T-helper 2 cell treated with Interferon-gamma antibody and Interleukin-4, amounts not matched to agents 5 μg/mL and 100 μg/mL, for 36 hours (primary cell): Measurements from ENCODE around the gene CPEB3.
"Not testable (repeated sequence)": the region's sequence is repeated elsewhere in the genome, so short reads cannot be mapped to it uniquely, and the experiment has no call there.

Source experiments
- DNase-seq: peaks from one replicate; pipeline ENCODE4 v3.0.0; 2021; ENCODE audit warnings: low spot score
- H3K27ac Mint-ChIP-seq: one replicate; pipeline ENCODE4 v1.8.0; 2021; ENCODE audit warnings: mild to moderate bottlenecking, mixed read lengths
- H3K27me3 Mint-ChIP-seq: one replicate; pipeline ENCODE4 v1.8.0; 2021; ENCODE audit warnings: low read depth, mixed read lengths
- H3K36me3 Mint-ChIP-seq: one replicate; pipeline ENCODE4 v1.8.0; 2021; ENCODE audit warnings: low read depth, mixed read lengths
- H3K4me1 Mint-ChIP-seq: one replicate; pipeline ENCODE4 v1.8.0; 2021; ENCODE audit warnings: low read depth, mixed read lengths
- H3K4me3 Mint-ChIP-seq: one replicate; pipeline ENCODE4 v1.8.0; 2022; ENCODE audit warnings: mild to moderate bottlenecking, moderate library complexity, mixed read lengths
- H3K9me3 Mint-ChIP-seq: one replicate; pipeline ENCODE4 v1.8.0; 2021; ENCODE audit warnings: mixed read lengths

CPEB3 gene

GRCh38 chr10:92290837-92291615 is at the start of gene CPEB3, which contains the start of gene MARCHF5:
CPEB3 (minus strand) TSS chr10:92291078; CDS start chr10:92240350, 50,728 bp downstream.
MARCHF5 (plus strand) TSS chr10:92291167; CDS start chr10:92291495, 328 bp downstream.
- Mint-ChIP-seq H3K4me1 (peaks cover 19% of the 10 kb centered on the region), H3K4me3 (peak within 1 kb of the TSS; percentile 89), H3K27me3 (no peaks in the 10 kb centered on the region), H3K36me3 (peaks cover 9% of the 10 kb centered on the region), H3K9me3 (no peaks in the 10 kb centered on the region), H3K27ac (peak within 1 kb of the TSS; percentile 79)
- peak; percentile 95 for DNase-seq

DNA sequence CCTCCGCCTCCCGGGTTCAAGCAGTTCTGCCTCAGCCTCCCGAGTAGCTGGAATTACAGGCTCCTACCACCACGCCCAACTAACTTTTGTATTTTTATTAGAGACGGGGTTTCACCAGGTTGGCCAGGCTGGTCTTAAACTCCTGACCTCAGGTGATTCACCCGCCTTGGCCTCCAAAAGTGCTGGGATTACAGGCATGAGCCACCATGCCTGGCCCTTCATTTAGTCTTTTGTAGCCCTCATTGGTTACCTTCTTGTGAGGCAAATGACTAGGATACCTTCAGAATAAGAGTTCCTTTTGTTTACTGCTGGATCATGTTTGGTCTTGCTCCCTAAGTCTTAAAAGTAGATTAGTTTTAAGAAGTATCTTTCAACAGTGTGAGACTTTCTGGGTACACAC is 39.0 kb upstream of the CPEB3 start:
- DNase-seq, H3K27me3 Mint-ChIP-seq, H3K4me3 Mint-ChIP-seq, H3K4me1 Mint-ChIP-seq, H3K36me3 Mint-ChIP-seq, H3K27ac Mint-ChIP-seq, H3K9me3 Mint-ChIP-seq: not testable (repeated sequence)

GRCh38 chr10:92328993-92329392 is 38.1 kb upstream of the CPEB3 start:
- H3K9me3 Mint-ChIP-seq: no peaks in the 10 kb centered on the region
- peaks cover 7% of the 10 kb centered on the region for H3K36me3 Mint-ChIP-seq
- no peak overlapping the region for H3K27ac Mint-ChIP-seq
- no peak for DNase-seq
- no peaks in the 10 kb centered on the region for H3K27me3 Mint-ChIP-seq
- H3K4me3 Mint-ChIP-seq: no peak overlapping the region
- no peaks in the 10 kb centered on the region for H3K4me1 Mint-ChIP-seq

DNA sequence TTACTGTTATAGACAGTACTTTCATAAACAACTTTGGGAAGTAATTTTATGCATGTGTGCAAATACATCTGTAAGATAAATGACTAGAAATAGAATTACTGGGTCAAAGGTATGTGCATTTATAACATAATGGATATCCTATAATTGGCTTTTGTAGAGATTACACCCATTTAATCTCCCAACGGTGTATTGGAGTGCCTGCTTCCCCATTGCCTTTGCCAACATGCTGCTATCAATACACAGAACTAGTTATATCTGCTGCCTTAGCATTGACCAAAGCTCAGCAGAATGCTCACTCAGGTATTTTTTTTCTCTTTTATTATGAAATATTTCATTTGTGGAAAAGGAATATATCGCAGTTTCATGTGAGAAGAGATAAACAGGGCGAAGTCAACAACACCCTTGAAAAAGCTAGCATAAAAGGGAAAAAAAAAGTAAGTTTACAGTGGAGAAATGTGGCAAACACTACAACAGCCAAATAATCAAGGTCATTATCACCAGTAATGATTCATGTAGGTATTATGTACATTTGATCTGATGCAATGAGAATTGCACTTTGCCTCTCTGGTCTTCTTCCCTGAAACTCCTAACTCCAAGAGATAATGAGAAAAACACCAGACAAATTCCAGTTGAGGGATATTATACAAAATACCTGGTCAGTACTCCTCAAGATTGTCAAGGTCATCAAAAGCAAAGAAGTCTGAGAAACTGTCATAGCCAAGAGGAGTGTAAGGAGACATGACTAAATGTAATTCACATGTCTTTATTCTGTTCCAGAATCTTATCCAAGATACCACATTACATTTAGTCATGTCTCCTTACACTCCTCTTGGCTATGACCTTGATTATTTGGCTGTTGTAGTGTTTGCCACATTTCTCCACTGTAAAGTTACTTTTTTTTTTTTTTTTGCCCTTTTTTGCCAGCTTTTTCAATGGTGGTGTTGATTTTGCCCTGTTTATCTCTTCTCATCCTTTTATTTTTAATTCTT is 36.9 kb upstream of the CPEB3 start:
- H3K27ac Mint-ChIP-seq: no peak overlapping the region
- no peaks in the 10 kb centered on the region for H3K4me1 Mint-ChIP-seq
- DNase-seq: no peak
- H3K4me3 Mint-ChIP-seq: no peak overlapping the region
- no peaks in the 10 kb centered on the region for H3K27me3 Mint-ChIP-seq
- H3K36me3 Mint-ChIP-seq: peaks cover 7% of the 10 kb centered on the region
- no peaks in the 10 kb centered on the region for H3K9me3 Mint-ChIP-seq

GRCh38 chr10:92323079-92323478 is 32.2 kb upstream of the CPEB3 start:
- Mint-ChIP-seq H3K9me3 (no peaks in the 10 kb centered on the region), H3K4me1 (no peaks in the 10 kb centered on the region), H3K27ac (no peak overlapping the region), H3K27me3 (no peaks in the 10 kb centered on the region), H3K36me3 (peaks cover 19% of the 10 kb centered on the region), H3K4me3 (no peak overlapping the region)
- DNase-seq: no peak

GRCh38 chr10:92316610-92317009 is 25.7 kb upstream of the CPEB3 start:
- H3K27me3 Mint-ChIP-seq: no peaks in the 10 kb centered on the region
- DNase-seq: no peak
- H3K36me3 Mint-ChIP-seq: peaks cover 31% of the 10 kb centered on the region
- no peak overlapping the region for H3K27ac Mint-ChIP-seq
- no peak overlapping the region for H3K4me3 Mint-ChIP-seq
- no peaks in the 10 kb centered on the region for H3K9me3 Mint-ChIP-seq
- H3K4me1 Mint-ChIP-seq: no peaks in the 10 kb centered on the region

- Mint-ChIP-seq H3K4me3 (no peak overlapping the region), H3K4me1 (no peaks in the 10 kb centered on the region), H3K9me3 (no peaks in the 10 kb centered on the region), H3K36me3 (peaks cover 25% of the 10 kb centered on the region), H3K27ac (no peak overlapping the region), H3K27me3 (no peaks in the 10 kb centered on the region)
- no peak for DNase-seq
These were observed 22.9 kb upstream of the CPEB3 start for GRCh38 chr10:92313750-92314149.

GRCh38 chr10:92309272-92309671 is 18.4 kb upstream of the CPEB3 start:
- Mint-ChIP-seq H3K4me1 (no peaks in the 10 kb centered on the region), H3K9me3 (no peaks in the 10 kb centered on the region)

DNA sequence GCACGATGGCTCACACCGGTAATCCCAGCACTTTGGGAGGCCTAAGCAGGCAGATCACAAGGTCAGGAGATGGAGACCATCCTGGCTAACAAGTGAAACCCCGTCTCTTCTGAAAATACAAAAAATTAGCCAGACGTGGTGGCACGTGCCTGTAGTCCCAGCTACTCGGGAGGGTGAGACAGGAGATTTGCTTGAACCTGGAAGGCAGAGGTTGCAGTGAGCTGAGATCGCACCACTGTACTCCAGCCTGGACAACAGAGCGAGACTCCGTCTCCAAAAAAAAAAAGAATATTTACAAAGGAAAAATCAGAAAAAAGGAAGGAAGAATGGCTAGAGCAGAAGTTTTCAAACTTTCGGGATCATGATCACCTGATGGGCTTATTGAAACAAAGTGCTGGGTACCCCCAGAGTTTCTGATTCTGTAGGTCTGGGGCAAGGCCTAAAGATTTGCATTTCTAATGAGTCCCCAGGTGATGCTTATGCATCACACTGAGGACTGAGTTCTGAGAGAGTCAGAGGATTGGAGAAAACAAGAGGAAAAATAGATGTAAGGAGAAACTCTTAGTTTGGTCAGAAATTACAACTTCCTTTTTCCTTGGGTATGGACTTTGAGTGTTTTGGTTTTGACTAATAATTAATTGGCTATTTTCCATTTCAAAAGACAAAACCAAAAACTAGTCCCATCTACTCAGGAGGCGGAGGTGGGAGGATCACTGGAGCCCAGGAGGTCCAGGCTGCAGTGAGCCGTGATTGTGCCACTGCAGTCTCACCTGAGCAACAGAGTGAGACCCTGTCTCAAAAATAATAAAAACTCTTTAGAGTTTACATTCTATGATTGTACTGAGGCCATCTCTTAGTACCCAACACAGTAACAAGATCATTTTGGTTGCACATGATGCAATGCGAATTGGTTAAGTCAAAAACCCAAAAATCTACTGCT is 14.5 kb upstream of the CPEB3 start:
- H3K27ac Mint-ChIP-seq: no peak overlapping the region
- no peaks in the 10 kb centered on the region for H3K27me3 Mint-ChIP-seq
- DNase-seq: no peak
- H3K4me1 Mint-ChIP-seq: peaks cover 13% of the 10 kb centered on the region
- H3K4me3 Mint-ChIP-seq: no peak overlapping the region
- H3K9me3 Mint-ChIP-seq: no peaks in the 10 kb centered on the region
- no peaks in the 10 kb centered on the region for H3K36me3 Mint-ChIP-seq

More at GRCh38 chr10:92309272-92309671, 18.4 kb upstream of the CPEB3 start:
- Mint-ChIP-seq H3K36me3 (peaks cover 16% of the 10 kb centered on the region), H3K4me3 (no peak overlapping the region), H3K27ac (no peak overlapping the region), H3K27me3 (no peaks in the 10 kb centered on the region)
- no peak for DNase-seq

DNA sequence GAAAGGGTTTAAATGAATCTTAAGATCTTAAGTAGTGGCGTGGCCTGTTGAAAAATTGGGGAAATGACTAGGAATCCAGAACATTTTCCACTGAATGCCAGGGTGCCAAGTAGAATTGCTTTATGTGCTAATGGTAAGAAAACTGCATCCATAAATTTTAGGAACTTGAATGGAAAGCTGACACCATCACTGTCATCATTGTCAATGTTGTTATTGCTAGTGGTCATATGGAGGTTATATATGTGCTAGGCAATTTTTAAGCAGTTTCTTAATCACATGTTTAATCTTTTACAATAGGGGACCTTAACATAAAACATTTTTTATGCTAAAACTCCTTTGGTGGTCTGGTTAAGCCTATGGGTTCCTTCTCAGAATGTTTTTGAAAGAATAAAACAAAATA is 13.2 kb upstream of the CPEB3 start:
- DNase-seq: no peak
- H3K36me3 Mint-ChIP-seq: no peaks in the 10 kb centered on the region
- H3K27ac Mint-ChIP-seq: no peak overlapping the region
- no peak overlapping the region for H3K4me3 Mint-ChIP-seq
- no peaks in the 10 kb centered on the region for H3K9me3 Mint-ChIP-seq
- peaks cover 15% of the 10 kb centered on the region for H3K4me1 Mint-ChIP-seq
- H3K27me3 Mint-ChIP-seq: no peaks in the 10 kb centered on the region

DNA sequence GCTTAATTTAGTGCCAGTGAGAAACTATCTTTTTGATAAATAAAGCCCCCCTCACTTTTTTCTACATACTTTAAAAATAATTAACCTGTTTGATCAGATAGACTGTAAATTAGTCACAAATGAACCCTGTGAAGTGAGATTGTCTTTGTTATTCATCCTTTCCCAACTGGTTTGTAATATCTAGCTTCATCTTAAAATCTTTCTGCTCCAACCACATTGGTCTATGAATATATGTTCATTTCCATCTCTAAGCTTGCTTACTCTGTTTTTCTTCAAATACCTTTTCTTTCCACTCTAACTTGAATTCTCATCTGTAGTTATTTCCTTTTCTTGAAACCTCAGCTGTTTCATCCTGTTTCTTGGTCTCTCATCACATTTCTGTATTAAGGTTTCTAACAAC is 12.2 kb upstream of the CPEB3 start:
- H3K27me3 Mint-ChIP-seq: no peaks in the 10 kb centered on the region
- no peak overlapping the region for H3K4me3 Mint-ChIP-seq
- no peaks in the 10 kb centered on the region for H3K9me3 Mint-ChIP-seq
- peaks cover 15% of the 10 kb centered on the region for H3K4me1 Mint-ChIP-seq
- H3K36me3 Mint-ChIP-seq: peaks cover 3% of the 10 kb centered on the region
- H3K27ac Mint-ChIP-seq: no peak overlapping the region
- no peak for DNase-seq

GRCh38 chr10:92298487-92298886 is 7.6 kb upstream of the CPEB3 start:
- Mint-ChIP-seq H3K4me1 (peaks cover 15% of the 10 kb centered on the region), H3K4me3 (no peak overlapping the region), H3K27ac (no peak overlapping the region), H3K9me3 (no peaks in the 10 kb centered on the region), H3K27me3 (no peaks in the 10 kb centered on the region), H3K36me3 (peaks cover 13% of the 10 kb centered on the region)
- DNase-seq: no peak
